G401.6 (cell line): ENCODE data around the gene IRX1.

Source experiments
- FAIRE-seq: peaks from 2 replicates; lab custom pipeline; 2012; peaks lifted over from hg19 to GRCh38; lab: Jason Lieb, UNC

The IRX1 gene

GRCh38 chr5:3650868-3651267, 55.2 kb downstream of the IRX1 start:
- FAIRE-seq: no peak
